ENCODE measurements around the gene TBL3. TPM values are rescaled to one million over a fixed set of nuclear protein-coding genes. Genes with fewer than 3 reads are reported as not detected.
A peak's percentile ranks its signal among the peaks of the same experiment; 100 is the strongest.

Gene TBL3
- total and polyA plus RNA-seq, 9 of the 15 experiments (the other 6 are each of a cell fraction or from before 2014, with no cell fraction given) = 0.97 to 117 (median 24.5) TPM

DNA sequence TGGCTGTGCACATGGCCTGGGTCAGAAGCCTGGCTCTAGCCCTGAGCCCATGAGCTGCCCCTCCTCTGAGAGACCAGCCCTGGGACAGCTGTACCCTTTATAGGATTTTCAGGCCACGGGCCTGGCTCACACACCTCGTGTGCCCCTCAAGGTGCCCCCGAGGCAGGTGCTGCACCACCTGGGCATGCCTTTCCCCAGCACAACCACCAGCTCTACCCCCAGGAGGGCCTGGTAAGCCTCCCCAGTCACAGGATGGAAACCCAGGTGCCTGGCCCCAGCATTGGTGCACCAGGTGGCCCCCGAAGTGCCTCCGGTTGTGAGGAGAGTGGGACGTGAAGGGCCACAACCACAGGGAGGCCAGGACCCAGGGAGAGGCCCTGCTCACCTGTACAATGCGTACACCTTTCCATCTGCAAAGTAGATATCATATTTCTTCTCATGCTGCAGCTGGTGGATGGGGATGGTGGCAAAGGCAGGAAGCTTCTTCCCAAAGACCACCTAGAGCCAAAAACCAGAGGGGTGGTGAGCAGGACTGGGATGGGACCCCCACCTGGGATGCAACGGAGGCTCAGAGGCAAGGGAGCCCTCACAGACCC is 31.5 kb downstream of the TBL3 start:
- ChIA-PET CTCF (ENCODE audit: low intra/inter-chr PET ratio) (no interaction called here), POLR2A (interaction anchor here (0.6 to 3.0 kb wide), 11 partner anchors 15 to 502 kb away, joined by 3 to 12 read pairs (median 4); partner anchors contain the start of genes NPW, RPS2 and TRAF7)
- Histone ChIP-seq H3K9me3 (replicated peaks; ENCODE audit: control insufficient read depth, insufficient read depth, low read depth, low read length) (no peaks in the 10 kb centered on the region), H4K20me1 (replicated peaks; ENCODE audit: control insufficient read depth, insufficient read depth, low read length) (peaks cover 39% of the 10 kb centered on the region), H3K36me3 (ENCODE audit: control insufficient read depth, insufficient read depth, low read length) (peaks cover 95% of the 10 kb centered on the region; the same call in 2 of the 3 replicates), H3K79me2 (ENCODE audit: control insufficient read depth, insufficient read depth, low read length) (peaks cover 61% of the 10 kb centered on the region), H3K4me1 (replicated peaks in 1 of 2; ENCODE audit: control insufficient read depth in 2 of 2, insufficient read depth in 2 of 2, low read length in 2 of 2) (peaks cover 19 to 87% of the 10 kb centered on the region in 2 experiments), H2AFZ (ENCODE audit: low read depth, low read length) (no peak overlapping the region), H3K27me3 (ENCODE audit: control insufficient read depth in 2 of 2, insufficient read depth in 2 of 2, low read length in 2 of 2) (no peaks in the 10 kb centered on the region), H3K4me2 (ENCODE audit: insufficient read depth, low read length) (no peak overlapping the region), H3K4me3 (no peak overlapping the region), H3K9ac (ENCODE audit: insufficient read depth in 1 of 2, low read depth in 2 of 2, low read length in 2 of 2) (peak overlapping the region; percentile 1 to 38; a peak in 3 of 4 replicates), H3K9me1 (ENCODE audit: control insufficient read depth, insufficient read depth, low read length) (peaks cover 15% of the 10 kb centered on the region), H3K27ac (ENCODE audit: extremely low read depth, low read depth, low read length) (no peak overlapping the region)
- in situ Hi-C loops (cut with MboI) = no loop called here
- no TSS peak for BruUV-seq (replicated peaks)
- ATAC-seq (no peak), FAIRE-seq (no peak), DNase-seq (ENCODE audit: extremely low read depth in 1 of 4, low spot score in 3 of 4) (no peak)
- WGBS (ENCODE audit: insufficient coverage, low coverage, missing lambda C conversion rate) = 55% methylated on average over 8 of the region's 8 CpGs
- intact Hi-C loops (cut with micrococcal nuclease) = no loop called here
- TF ChIP-seq CBX3 (IDR thresholded peaks at IDR 0.05; ENCODE audit: borderline replicate concordance in 1 of 2, low read length in 2 of 2) = no peak
- TF ChIP-seq, protein P1, sequence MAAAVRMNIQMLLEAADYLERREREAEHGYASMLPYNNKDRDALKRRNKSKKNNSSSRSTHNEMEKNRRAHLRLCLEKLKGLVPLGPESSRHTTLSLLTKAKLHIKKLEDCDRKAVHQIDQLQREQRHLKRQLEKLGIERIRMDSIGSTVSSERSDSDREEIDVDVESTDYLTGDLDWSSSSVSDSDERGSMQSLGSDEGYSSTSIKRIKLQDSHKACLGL (CRISPR knock-in tag; IDR thresholded peaks at IDR 0.05; ENCODE audit: borderline replicate concordance, poor library complexity, severe bottlenecking) = no peak
- TF ChIP-seq ZNF140 (CRISPR knock-in tag; IDR thresholded peaks at IDR 0.05) = no peak
- TF ChIP-seq PML (IDR thresholded peaks at IDR 0.05; ENCODE audit: low read length) = no peak
- no peak for TF ChIP-seq RFX1 (IDR thresholded peaks at IDR 0.05)
- TF ChIP-seq KAT7 (CRISPR knock-in tag; IDR thresholded peaks at IDR 0.05; ENCODE audit: borderline replicate concordance) = no peak
- TF ChIP-seq SRSF9 (IDR thresholded peaks at IDR 0.05; ENCODE audit: borderline replicate concordance, low read depth, low read length) = no peak
- TF ChIP-seq, protein P2, sequence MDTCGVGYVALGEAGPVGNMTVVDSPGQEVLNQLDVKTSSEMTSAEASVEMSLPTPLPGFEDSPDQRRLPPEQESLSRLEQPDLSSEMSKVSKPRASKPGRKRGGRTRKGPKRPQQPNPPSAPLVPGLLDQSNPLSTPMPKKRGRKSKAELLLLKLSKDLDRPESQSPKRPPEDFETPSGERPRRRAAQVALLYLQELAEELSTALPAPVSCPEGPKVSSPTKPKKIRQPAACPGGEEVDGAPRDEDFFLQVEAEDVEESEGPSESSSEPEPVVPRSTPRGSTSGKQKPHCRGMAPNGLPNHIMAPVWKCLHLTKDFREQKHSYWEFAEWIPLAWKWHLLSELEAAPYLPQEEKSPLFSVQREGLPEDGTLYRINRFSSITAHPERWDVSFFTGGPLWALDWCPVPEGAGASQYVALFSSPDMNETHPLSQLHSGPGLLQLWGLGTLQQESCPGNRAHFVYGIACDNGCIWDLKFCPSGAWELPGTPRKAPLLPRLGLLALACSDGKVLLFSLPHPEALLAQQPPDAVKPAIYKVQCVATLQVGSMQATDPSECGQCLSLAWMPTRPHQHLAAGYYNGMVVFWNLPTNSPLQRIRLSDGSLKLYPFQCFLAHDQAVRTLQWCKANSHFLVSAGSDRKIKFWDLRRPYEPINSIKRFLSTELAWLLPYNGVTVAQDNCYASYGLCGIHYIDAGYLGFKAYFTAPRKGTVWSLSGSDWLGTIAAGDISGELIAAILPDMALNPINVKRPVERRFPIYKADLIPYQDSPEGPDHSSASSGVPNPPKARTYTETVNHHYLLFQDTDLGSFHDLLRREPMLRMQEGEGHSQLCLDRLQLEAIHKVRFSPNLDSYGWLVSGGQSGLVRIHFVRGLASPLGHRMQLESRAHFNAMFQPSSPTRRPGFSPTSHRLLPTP (IDR thresholded peaks at IDR 0.05; ENCODE audit: borderline replicate concordance, extremely low read depth, insufficient read length) = no peak
- TF ChIP-seq BCLAF1 (IDR thresholded peaks at IDR 0.05; ENCODE audit: borderline replicate concordance in 1 of 2, control insufficient read depth in 1 of 2, low read depth in 2 of 2, low read length in 1 of 2) = no peak
- TF ChIP-seq GABPB2 (CRISPR knock-in tag; conservative IDR thresholded peaks at IDR 0.05) = no peak
- no peak for TF ChIP-seq POLR2H (tag; IDR thresholded peaks at IDR 0.05; ENCODE audit: low read depth)
- TF ChIP-seq BRD9 (IDR thresholded peaks at IDR 0.05; ENCODE audit: low read depth, partially characterized antibody) = no peak
